Tibial artery (tissue), 4 donors: ENCODE data around the gene PIGX.

Experiments
- DNase-seq, 2 donors: peaks; one replicate each; pipeline ENCODE4 v3.0.0-alpha.2; 2019
- H3K27ac ChIP-seq, 2 donors: fragments of 200-600 bp; sonication (generic) in 1 of 2; 1 replicate in 1 of 2; 2 replicates in 1 of 2; pipeline ENCODE4 v1.5.1; 2018 to 2019; ENCODE audit warnings: mild to moderate bottlenecking in 1 of 2
- H3K27me3 ChIP-seq, 2 donors: fragments of 200-600 bp; sonication (generic) in 1 of 2; one replicate each; pipeline versions ENCODE4 v1.5.1 to v1.6.0; 2016 to 2019
- H3K36me3 ChIP-seq, 3 donors: fragments of 200-600 bp; sonication (generic) in 2 of 3; one replicate each; pipeline ENCODE4 v1.5.1; 2016 to 2019; ENCODE audit warnings: mild to moderate bottlenecking in 2 of 3
- H3K4me1 ChIP-seq, 4 donors: fragments of 200-600 bp; sonication (generic) in 2 of 4; 1 replicate in 3 of 4; 2 replicates in 1 of 4; pipeline ENCODE4 v1.5.1; 2016 to 2019
- H3K4me3 ChIP-seq, 2 donors: fragments of 200-600 bp; sonication (generic) in 1 of 2; 1 replicate in 1 of 2; 2 replicates in 1 of 2; pipeline ENCODE4 v1.5.1; 2018 to 2019; ENCODE audit warnings: mild to moderate bottlenecking in 2 of 2
- H3K9me3 ChIP-seq, 3 donors: fragments of 200-600 bp; sonication (generic) in 1 of 3; one replicate each; pipeline ENCODE4 v1.5.1; 2016 to 2019
- intact Hi-C: fragments of 100-400 bp; cut with DNase I; formaldehyde crosslinking; loops from one replicate; pipeline ENCODE4 v1.15.0; 2023; ENCODE audit warnings: low total_unique reads
- TF ChIP-seq, protein P1 (sequence below), 2 experiments: fragments of 200-600 bp in 1 of 2; fragments of 450-650 bp in 1 of 2; IDR thresholded peaks; one replicate each; pipeline ENCODE4 v1.5.1; 2017 to 2019; ENCODE audit warnings: antibody characterized with exemption in 2 of 2, mild to moderate bottlenecking in 1 of 2, moderate library complexity in 1 of 2

Gene PIGX

DNA sequence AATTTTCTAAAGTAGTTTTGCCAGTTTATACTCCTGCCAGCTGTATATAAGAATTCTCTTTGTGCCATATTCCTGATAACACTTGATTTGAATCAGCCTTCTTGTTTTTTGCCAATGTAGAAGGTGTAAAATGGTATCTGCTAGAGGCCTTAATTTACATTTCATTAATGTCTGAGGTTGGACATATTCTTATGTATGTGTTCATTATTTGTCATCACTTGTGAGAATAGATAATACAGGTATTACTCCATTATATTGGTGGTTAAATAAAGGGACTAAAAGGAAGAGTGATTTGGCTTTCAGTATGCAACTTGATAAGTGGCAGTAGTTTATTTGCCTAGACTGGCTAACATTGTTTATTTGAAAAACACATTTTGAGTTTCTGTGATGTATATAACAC is 53.3 kb downstream of the PIGX start:
- DNase-seq: no peak
- intact Hi-C loops: no loop called here
- H3K27ac ChIP-seq: no peak overlapping the region
- H3K27me3 ChIP-seq: no peaks in the 10 kb centered on the region
- peaks cover 0 to 6% (median 0%) of the 10 kb centered on the region in 3 donors for H3K36me3 ChIP-seq
- TF ChIP-seq, protein P1, sequence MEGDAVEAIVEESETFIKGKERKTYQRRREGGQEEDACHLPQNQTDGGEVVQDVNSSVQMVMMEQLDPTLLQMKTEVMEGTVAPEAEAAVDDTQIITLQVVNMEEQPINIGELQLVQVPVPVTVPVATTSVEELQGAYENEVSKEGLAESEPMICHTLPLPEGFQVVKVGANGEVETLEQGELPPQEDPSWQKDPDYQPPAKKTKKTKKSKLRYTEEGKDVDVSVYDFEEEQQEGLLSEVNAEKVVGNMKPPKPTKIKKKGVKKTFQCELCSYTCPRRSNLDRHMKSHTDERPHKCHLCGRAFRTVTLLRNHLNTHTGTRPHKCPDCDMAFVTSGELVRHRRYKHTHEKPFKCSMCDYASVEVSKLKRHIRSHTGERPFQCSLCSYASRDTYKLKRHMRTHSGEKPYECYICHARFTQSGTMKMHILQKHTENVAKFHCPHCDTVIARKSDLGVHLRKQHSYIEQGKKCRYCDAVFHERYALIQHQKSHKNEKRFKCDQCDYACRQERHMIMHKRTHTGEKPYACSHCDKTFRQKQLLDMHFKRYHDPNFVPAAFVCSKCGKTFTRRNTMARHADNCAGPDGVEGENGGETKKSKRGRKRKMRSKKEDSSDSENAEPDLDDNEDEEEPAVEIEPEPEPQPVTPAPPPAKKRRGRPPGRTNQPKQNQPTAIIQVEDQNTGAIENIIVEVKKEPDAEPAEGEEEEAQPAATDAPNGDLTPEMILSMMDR (IDR thresholded peaks at IDR 0.05): no peak
- no peaks in the 10 kb centered on the region for H3K9me3 ChIP-seq
- no peak overlapping the region for H3K4me3 ChIP-seq
- H3K4me1 ChIP-seq: peaks cover 0 to 6% (median 3%) of the 10 kb centered on the region in 4 donors

DNA sequence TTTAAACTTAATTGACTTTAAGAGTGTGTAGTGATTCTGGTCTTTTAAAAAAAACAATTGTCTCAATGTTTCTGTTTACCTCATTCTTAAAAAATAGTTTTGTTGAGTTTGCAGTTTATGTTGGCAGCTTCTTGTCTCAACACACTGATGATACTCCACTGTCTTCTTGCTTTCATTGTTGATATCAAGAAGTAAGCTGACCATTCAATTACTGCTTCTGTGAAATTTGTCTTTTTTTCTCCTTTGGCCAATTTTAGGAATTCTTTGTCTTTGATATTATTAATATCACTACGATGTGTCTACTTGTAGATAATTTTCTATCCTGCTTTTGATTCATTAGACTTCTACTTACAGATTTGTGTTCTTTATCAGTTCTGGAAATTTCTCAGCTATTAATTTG is 58.9 kb downstream of the PIGX start:
- Histone ChIP-seq H3K9me3 (no peaks in the 10 kb centered on the region), H3K27ac (no peak overlapping the region), H3K36me3 (peaks cover 0 to 6% (median 0%) of the 10 kb centered on the region in 3 donors), H3K4me3 (no peak overlapping the region), H3K4me1 (peaks cover 0 to 21% (median 5%) of the 10 kb centered on the region in 4 donors), H3K27me3 (no peaks in the 10 kb centered on the region)
- intact Hi-C loops: no loop called here
- no peak for DNase-seq
- TF ChIP-seq, protein P1 (IDR thresholded peaks at IDR 0.05): no peak

DNA sequence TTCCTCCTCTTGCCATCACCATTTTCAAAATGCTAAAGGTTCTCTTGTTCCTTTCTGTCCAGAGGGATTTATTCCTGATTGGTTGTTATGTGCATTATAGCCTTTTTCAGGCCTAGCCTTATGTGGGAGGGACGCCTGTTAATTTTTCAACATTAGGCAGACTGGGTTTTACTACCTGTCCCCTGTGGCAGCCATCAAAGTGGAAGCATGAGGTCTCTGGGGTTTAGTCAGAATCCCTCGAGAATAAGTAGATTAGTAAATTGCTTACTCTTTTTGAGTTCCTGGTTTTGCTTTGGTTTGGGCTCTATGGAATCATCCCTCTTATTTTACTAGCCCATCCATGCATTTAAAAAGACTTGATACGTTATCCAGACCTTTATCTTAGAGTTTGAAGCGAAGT is 59.9 kb downstream of the PIGX start:
- TF ChIP-seq, protein P1 (IDR thresholded peaks at IDR 0.05): no peak
- no peaks in the 10 kb centered on the region for H3K9me3 ChIP-seq
- H3K4me1 ChIP-seq: peaks cover 0 to 21% (median 5%) of the 10 kb centered on the region in 4 donors
- no peak overlapping the region for H3K27ac ChIP-seq
- no peak overlapping the region for H3K4me3 ChIP-seq
- no peaks in the 10 kb centered on the region for H3K27me3 ChIP-seq
- H3K36me3 ChIP-seq: peaks cover 0 to 6% (median 0%) of the 10 kb centered on the region in 3 donors
- intact Hi-C loops: no loop called here
- no peak for DNase-seq

DNA sequence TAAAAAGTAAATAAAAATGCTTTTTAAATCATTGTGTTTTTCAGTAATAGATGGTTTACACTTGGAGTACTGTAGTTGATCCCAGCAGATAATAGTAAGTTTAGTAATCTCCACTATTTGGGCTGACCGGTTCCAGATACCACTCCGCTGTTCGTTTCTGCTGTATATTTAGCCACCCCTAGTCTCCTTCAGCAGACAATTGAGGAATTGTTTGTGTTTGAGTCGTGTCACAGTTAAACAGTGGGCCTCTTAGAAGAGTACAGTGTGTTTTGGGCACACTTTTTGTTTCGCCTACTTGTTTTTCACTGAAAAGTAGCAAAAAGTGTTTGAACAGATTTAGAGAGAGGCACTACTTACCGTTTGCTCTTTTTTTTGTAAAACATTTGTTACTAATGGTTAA is 60.7 kb downstream of the PIGX start:
- DNase-seq: no peak
- intact Hi-C loops: no loop called here
- TF ChIP-seq, protein P1 (IDR thresholded peaks at IDR 0.05): no peak
- no peak overlapping the region for H3K27ac ChIP-seq
- no peaks in the 10 kb centered on the region for H3K9me3 ChIP-seq
- H3K4me3 ChIP-seq: no peak overlapping the region
- peaks cover 0 to 18% (median 5%) of the 10 kb centered on the region in 4 donors for H3K4me1 ChIP-seq
- H3K27me3 ChIP-seq: no peaks in the 10 kb centered on the region
- peaks cover 0 to 6% (median 0%) of the 10 kb centered on the region in 3 donors for H3K36me3 ChIP-seq

DNA sequence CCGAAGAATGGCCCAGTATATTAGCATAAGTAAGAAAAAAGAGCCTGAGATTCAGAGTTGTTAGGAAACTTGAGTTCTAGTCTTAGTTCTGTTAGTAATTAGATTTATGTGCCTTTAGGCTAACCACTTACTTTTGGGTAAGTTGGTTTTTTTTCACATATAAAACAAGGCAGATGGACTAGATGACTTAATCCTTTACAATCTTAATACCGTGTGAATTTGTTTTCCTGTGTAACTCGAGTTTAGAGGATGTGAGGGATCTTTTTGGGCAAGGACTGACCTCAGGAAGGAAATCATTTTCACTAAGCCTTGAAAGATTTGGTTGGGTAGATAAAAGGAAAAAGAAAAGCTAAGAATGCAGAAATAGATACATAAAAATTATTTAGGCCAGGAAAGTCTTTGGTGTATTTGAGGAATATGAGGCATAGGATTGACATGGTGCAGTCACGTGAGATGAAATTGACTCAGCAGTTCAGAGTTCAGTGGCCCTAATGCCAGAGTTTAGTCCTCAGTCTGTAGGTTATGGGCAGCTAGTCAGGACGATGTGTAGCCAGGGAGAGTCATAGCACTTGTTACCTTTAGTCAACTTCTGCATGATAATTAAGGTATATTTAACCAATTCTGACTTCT is 62.1 kb downstream of the PIGX start:
- Histone ChIP-seq H3K36me3 (no peaks in the 10 kb centered on the region), H3K4me3 (no peak overlapping the region), H3K9me3 (no peaks in the 10 kb centered on the region), H3K27ac (no peak overlapping the region), H3K4me1 (peaks cover 0 to 24% (median 6%) of the 10 kb centered on the region in 4 donors), H3K27me3 (no peaks in the 10 kb centered on the region)
- intact Hi-C loops: no loop called here
- no peak for DNase-seq
- TF ChIP-seq, protein P1 (IDR thresholded peaks at IDR 0.05): no peak
